IPS-NIHi11 (cell line): ENCODE results near the gene IPO13.

Source experiments
- DNase-seq: peaks from one replicate; pipeline ENCODE4 v3.0.0; 2012; ENCODE audit warnings: mixed read lengths, low spot score

The IPO13 gene

DNA sequence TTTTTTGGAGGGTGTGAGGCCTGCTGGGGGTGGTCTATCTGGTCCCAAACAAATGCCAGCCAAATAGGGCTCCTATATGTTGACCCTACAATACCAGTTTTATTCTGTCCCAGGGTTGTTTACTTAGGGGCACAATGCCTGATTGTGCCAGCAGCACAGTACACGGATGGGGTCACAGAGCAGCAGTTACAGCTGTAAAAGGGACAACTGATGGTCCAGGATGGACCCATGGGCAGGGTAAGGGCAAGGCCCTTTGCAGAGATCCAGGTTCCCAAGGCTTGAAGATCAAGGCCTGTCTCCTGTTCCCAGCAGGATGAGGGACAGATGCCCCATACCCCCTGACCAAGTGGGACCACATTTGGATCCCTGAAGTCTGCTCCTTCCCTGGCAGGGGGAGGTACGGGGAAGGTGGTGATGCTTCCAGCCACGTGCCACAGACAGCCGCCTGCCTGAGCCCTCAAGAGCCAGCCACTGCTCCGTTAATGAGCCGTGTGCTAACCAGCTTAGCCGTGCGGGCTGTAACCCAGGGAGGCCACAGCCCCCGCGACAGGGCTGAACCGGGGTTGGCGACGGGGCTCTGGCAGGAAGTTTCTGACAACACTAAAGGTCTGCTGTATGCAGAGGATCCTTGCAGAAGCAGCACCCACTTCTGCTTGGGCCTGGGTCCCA, 66.3 kb downstream of the IPO13 start:
- no peak for DNase-seq

DNA sequence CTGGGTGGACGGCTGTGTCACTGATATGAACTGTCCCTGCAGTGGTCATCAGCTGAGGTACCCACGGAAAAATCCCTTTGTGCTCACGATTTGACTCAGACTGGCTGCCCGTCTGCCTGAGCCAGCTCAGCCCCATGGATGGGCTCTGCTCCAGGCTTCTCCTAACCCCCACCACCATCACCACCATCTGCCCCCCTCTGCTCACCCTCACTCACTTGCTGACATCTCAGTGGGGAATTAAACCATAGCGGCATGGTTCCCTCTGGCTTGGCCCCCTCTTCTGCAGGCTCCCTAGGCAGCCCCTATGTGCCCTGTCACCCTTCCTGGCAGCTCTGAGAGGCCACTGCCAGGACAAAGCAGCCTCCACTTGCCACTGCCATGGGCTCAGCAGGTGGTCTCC, 67.2 kb downstream of the IPO13 start:
- DNase-seq: no peak

DNA sequence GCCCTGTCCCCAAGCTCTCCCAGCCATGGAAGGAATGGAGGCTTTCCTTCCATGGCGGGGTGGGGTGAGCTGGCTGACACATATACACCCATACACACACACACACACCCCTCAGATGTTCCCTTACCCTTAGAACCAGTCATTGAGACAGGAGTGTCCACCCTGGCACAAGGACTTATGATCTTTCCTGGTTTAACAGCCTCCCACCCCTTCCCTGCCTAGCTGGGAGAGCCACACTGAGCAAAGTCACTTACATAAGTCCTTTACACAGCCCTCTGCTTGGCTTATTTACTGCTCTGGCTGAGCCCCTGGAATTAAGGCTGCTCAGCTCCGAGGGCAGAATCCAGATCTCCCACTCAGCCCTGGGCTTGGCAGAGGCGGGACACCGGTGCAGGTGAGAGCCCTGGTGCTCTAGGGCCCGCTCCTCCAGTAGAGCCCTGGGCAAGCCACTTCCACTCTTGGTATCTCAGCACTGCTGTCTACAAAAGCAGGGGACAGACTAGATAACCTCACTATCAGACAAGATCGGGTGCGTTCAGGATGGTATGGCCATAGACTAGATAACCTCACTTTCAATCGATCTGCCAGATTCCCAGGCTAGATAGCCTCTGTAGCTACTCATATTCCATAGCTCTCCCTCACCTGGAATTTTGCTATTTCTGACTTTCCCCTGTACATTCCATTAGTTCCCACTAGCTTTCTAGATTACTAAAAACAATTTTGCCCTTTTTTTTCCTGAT, 67.8 kb downstream of the IPO13 start:
- DNase-seq: no peak

DNA sequence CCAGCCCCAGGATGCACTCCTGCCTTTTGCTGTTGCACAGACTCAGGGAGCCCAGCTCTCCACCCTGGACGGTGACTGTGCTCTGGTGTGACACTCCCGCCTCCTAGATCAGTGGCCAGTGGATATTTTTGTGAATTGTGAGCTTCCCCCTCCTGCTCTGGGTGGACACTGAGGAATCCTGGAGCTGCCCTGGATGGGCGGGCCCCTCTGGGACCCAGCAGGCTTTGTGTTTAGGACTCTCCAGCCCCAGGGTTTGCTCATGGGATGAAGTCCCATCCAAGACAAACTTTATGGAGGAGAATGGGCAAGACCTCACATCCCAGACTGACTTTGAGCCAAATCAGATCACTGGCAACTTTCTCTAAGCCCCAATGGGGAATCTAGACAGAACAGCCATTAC, 68.5 kb downstream of the IPO13 start:
- DNase-seq: no peak

DNA sequence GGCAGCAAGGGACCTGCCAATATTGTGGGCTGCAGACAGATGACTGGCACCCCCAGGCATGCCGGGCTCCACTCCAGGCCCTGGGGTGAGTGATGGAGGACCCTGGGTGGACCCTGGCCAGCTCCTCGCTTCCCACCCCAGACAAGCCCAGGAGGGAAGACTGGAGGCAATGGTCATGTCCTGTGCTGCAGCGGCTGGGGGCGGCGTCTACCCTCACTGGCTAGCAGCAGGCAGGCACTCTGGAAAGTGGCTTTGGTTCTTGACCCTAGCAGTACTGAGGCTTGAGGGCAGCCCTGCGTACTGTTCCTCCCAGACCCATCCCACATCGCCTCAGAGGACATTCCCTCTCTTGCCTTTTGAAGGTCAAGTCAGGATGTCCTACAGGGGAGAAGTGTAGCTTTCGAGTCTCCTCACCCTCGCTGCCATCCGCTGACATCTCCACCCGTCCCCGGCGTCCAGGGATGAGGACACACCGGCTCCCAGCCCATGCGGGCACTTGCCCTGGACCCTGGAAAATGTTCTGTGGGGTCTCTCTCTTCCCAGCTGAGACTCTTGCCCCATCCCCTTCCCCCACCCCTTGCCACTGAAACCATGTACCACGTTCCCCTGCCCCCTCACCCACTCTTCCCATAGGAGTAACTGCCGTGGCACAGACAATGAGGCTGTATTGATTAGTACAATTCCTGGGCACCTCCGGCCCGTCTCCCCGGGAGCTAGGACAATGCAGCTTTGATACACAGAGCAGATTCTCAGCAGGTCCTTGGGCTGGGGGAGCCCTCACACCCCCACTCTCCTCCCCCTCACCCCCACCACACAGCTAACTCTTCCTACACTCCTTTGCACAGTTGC, 69.5 kb downstream of the IPO13 start:
- no peak for DNase-seq

DNA sequence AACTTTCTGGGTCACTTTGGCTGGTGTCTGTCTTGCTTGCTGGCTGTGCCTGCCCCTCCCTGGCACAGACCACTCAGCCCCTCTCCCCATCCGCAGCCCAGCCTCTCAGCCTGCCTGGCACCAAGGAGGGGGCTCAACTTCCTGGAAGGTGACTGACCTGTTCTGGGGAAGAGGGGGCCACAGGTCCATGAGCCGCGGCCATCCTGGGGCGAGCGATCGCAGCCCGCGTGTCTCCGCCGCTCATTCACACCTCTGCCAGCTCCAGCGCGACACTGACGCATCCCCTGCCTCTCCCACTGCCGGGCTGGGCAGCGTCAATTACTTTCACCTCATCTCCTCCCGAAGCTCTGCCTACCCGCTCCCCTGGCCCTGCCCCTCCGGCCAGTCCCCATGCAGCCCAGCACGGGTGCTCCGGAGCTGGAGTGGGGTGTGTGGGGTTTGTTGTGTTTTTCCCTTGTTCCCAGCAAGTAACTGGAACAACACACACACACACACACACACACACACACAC, 70.2 kb downstream of the IPO13 start:
- no peak for DNase-seq
